ENCODE results near the gene CDKN2A. TPM values are rescaled to one million over a fixed set of nuclear protein-coding genes. Genes with fewer than 3 reads are reported as not detected.
"Not testable (repeated sequence)": the region's sequence is repeated elsewhere in the genome, so short reads cannot be mapped to it uniquely, and the experiment has no call there.

The CDKN2A gene
- total RNA-seq, 1 experiment from 2014 or later = 88.7 TPM

GRCh38 chr9:21961569-21961968 is 32.6 kb downstream of the CDKN2A start:
- Histone ChIP-seq H3K4me1 (ENCODE audit: low read length) (no peaks in the 10 kb centered on the region), H3K27ac (ENCODE audit: low read length) (no peak overlapping the region), H3K79me2 (ENCODE audit: low read length) (no peaks in the 10 kb centered on the region), H4K20me1 (ENCODE audit: insufficient read depth, low read depth, low read length) (no peaks in the 10 kb centered on the region), H3K4me2 (ENCODE audit: low read depth, low read length, poor library complexity, severe bottlenecking) (no peak overlapping the region), H3K36me3 (ENCODE audit: insufficient read depth, low read length) (no peaks in the 10 kb centered on the region; the same call in 1 of the 2 replicates), H3K9ac (ENCODE audit: low read length) (no peak overlapping the region), H2AFZ (ENCODE audit: low read length) (no peak overlapping the region), H3K9me2 (replicated peaks; ENCODE audit: insufficient read depth, low read length) (no peaks in the 10 kb centered on the region), H3K9me3 (ENCODE audit: low read length) (no peaks in the 10 kb centered on the region), H3K27me3 (ENCODE audit: low read length) (no peaks in the 10 kb centered on the region), H3K4me3 (ENCODE audit: low read length) (no peak overlapping the region)
- DNase-seq = peak; percentile 42

GRCh38 chr9:21959268-21959667 is 34.9 kb downstream of the CDKN2A start:
- not testable (repeated sequence) for H4K20me1 ChIP-seq (ENCODE audit: insufficient read depth, low read depth, low read length); H3K9me3 ChIP-seq (ENCODE audit: low read length); H3K4me1 ChIP-seq (ENCODE audit: low read length); DNase-seq; H3K9ac ChIP-seq (ENCODE audit: low read length); H3K79me2 ChIP-seq (ENCODE audit: low read length); H3K27me3 ChIP-seq (ENCODE audit: low read length); H3K27ac ChIP-seq (ENCODE audit: low read length); H3K4me3 ChIP-seq (ENCODE audit: low read length); H3K9me2 ChIP-seq (replicated peaks; ENCODE audit: insufficient read depth, low read length); H3K36me3 ChIP-seq (ENCODE audit: insufficient read depth, low read length); H2AFZ ChIP-seq (ENCODE audit: low read length); H3K4me2 ChIP-seq (ENCODE audit: low read depth, low read length, poor library complexity, severe bottlenecking)

- no peaks in the 10 kb centered on the region for H3K9me3 ChIP-seq (ENCODE audit: low read length)
- no peak overlapping the region for H3K9ac ChIP-seq (ENCODE audit: low read length)
- no peaks in the 10 kb centered on the region for H3K36me3 ChIP-seq (ENCODE audit: insufficient read depth, low read length)
- no peak overlapping the region for H3K27ac ChIP-seq (ENCODE audit: low read length)
- no peaks in the 10 kb centered on the region for H3K4me1 ChIP-seq (ENCODE audit: low read length)
- H3K9me2 ChIP-seq (replicated peaks; ENCODE audit: insufficient read depth, low read length) = no peaks in the 10 kb centered on the region
- DNase-seq = peak; percentile 36
- H3K4me2 ChIP-seq (ENCODE audit: low read depth, low read length, poor library complexity, severe bottlenecking) = no peak overlapping the region
- H2AFZ ChIP-seq (ENCODE audit: low read length) = no peak overlapping the region
- H3K4me3 ChIP-seq (ENCODE audit: low read length) = no peak overlapping the region
- H3K79me2 ChIP-seq (ENCODE audit: low read length) = no peaks in the 10 kb centered on the region
- H4K20me1 ChIP-seq (ENCODE audit: insufficient read depth, low read depth, low read length) = no peaks in the 10 kb centered on the region
- H3K27me3 ChIP-seq (ENCODE audit: low read length) = no peaks in the 10 kb centered on the region
Measured at GRCh38 chr9:21958833-21959232, 35.4 kb downstream of the CDKN2A start.

GRCh38 chr9:21945606-21946005 is 48.6 kb downstream of the CDKN2A start:
- H4K20me1 ChIP-seq (ENCODE audit: insufficient read depth, low read depth, low read length) = no peaks in the 10 kb centered on the region
- H3K79me2 ChIP-seq (ENCODE audit: low read length) = no peaks in the 10 kb centered on the region
- H3K36me3 ChIP-seq (ENCODE audit: insufficient read depth, low read length) = no peaks in the 10 kb centered on the region
- no peak overlapping the region for H3K4me3 ChIP-seq (ENCODE audit: low read length)
- no peak for DNase-seq
- no peak overlapping the region for H3K9ac ChIP-seq (ENCODE audit: low read length)
- peaks cover 5% of the 10 kb centered on the region; the same call in 1 of the 2 replicates for H3K4me1 ChIP-seq (ENCODE audit: low read length)
- H2AFZ ChIP-seq (ENCODE audit: low read length) = no peak overlapping the region
- no peaks in the 10 kb centered on the region for H3K9me2 ChIP-seq (replicated peaks; ENCODE audit: insufficient read depth, low read length)
- no peak overlapping the region for H3K27ac ChIP-seq (ENCODE audit: low read length)
- no peak overlapping the region for H3K4me2 ChIP-seq (ENCODE audit: low read depth, low read length, poor library complexity, severe bottlenecking)
- no peaks in the 10 kb centered on the region for H3K9me3 ChIP-seq (ENCODE audit: low read length)
- H3K27me3 ChIP-seq (ENCODE audit: low read length) = no peaks in the 10 kb centered on the region

GRCh38 chr9:21943464-21943863 is 50.7 kb downstream of the CDKN2A start:
- Histone ChIP-seq H3K36me3 (ENCODE audit: insufficient read depth, low read length) (no peaks in the 10 kb centered on the region), H3K9ac (ENCODE audit: low read length) (no peak overlapping the region), H3K4me3 (ENCODE audit: low read length) (no peak overlapping the region), H3K27me3 (ENCODE audit: low read length) (no peaks in the 10 kb centered on the region), H4K20me1 (ENCODE audit: insufficient read depth, low read depth, low read length) (no peaks in the 10 kb centered on the region), H3K27ac (ENCODE audit: low read length) (no peak overlapping the region), H3K79me2 (ENCODE audit: low read length) (no peaks in the 10 kb centered on the region), H2AFZ (ENCODE audit: low read length) (no peak overlapping the region), H3K9me2 (replicated peaks; ENCODE audit: insufficient read depth, low read length) (no peaks in the 10 kb centered on the region), H3K9me3 (ENCODE audit: low read length) (no peaks in the 10 kb centered on the region), H3K4me1 (ENCODE audit: low read length) (peaks cover 5% of the 10 kb centered on the region; the same call in 1 of the 2 replicates), H3K4me2 (ENCODE audit: low read depth, low read length, poor library complexity, severe bottlenecking) (no peak overlapping the region)
- DNase-seq = no peak

GRCh38 chr9:21941337-21941995 is 52.7 kb downstream of the CDKN2A start:
- no peak overlapping the region for H2AFZ ChIP-seq (ENCODE audit: low read length)
- no peak overlapping the region for H3K4me3 ChIP-seq (ENCODE audit: low read length)
- peaks cover 5% of the 10 kb centered on the region; the same call in 1 of the 2 replicates for H3K4me1 ChIP-seq (ENCODE audit: low read length)
- no peaks in the 10 kb centered on the region for H3K9me3 ChIP-seq (ENCODE audit: low read length)
- DNase-seq = no peak
- H3K9me2 ChIP-seq (replicated peaks; ENCODE audit: insufficient read depth, low read length) = no peaks in the 10 kb centered on the region
- H3K36me3 ChIP-seq (ENCODE audit: insufficient read depth, low read length) = no peaks in the 10 kb centered on the region
- no peak overlapping the region for H3K9ac ChIP-seq (ENCODE audit: low read length)
- H3K4me2 ChIP-seq (ENCODE audit: low read depth, low read length, poor library complexity, severe bottlenecking) = no peak overlapping the region
- H3K27me3 ChIP-seq (ENCODE audit: low read length) = no peaks in the 10 kb centered on the region
- H3K27ac ChIP-seq (ENCODE audit: low read length) = no peak overlapping the region
- H3K79me2 ChIP-seq (ENCODE audit: low read length) = no peaks in the 10 kb centered on the region
- no peaks in the 10 kb centered on the region for H4K20me1 ChIP-seq (ENCODE audit: insufficient read depth, low read depth, low read length)

- H3K9me3 ChIP-seq (ENCODE audit: low read length) = no peaks in the 10 kb centered on the region
- H3K27ac ChIP-seq (ENCODE audit: low read length) = no peak overlapping the region
- no peaks in the 10 kb centered on the region for H3K79me2 ChIP-seq (ENCODE audit: low read length)
- H3K4me3 ChIP-seq (ENCODE audit: low read length) = no peak overlapping the region
- no peaks in the 10 kb centered on the region for H3K9me2 ChIP-seq (replicated peaks; ENCODE audit: insufficient read depth, low read length)
- H3K9ac ChIP-seq (ENCODE audit: low read length) = no peak overlapping the region
- H3K4me1 ChIP-seq (ENCODE audit: low read length) = peaks cover 27% of the 10 kb centered on the region
- no peaks in the 10 kb centered on the region for H3K27me3 ChIP-seq (ENCODE audit: low read length)
- no peaks in the 10 kb centered on the region for H3K36me3 ChIP-seq (ENCODE audit: insufficient read depth, low read length)
- no peak overlapping the region for H3K4me2 ChIP-seq (ENCODE audit: low read depth, low read length, poor library complexity, severe bottlenecking)
- no peak for DNase-seq
- H4K20me1 ChIP-seq (ENCODE audit: insufficient read depth, low read depth, low read length) = no peaks in the 10 kb centered on the region
- H2AFZ ChIP-seq (ENCODE audit: low read length) = no peak overlapping the region
Measured at GRCh38 chr9:21936161-21936560, 58.0 kb downstream of the CDKN2A start.

- Histone ChIP-seq H3K27me3 (ENCODE audit: low read length) (no peaks in the 10 kb centered on the region), H3K4me3 (ENCODE audit: low read length) (no peak overlapping the region), H4K20me1 (ENCODE audit: insufficient read depth, low read depth, low read length) (no peaks in the 10 kb centered on the region), H2AFZ (ENCODE audit: low read length) (no peak overlapping the region), H3K36me3 (ENCODE audit: insufficient read depth, low read length) (no peaks in the 10 kb centered on the region), H3K79me2 (ENCODE audit: low read length) (no peaks in the 10 kb centered on the region), H3K4me1 (ENCODE audit: low read length) (peaks cover 27% of the 10 kb centered on the region), H3K9me3 (ENCODE audit: low read length) (no peaks in the 10 kb centered on the region), H3K27ac (ENCODE audit: low read length) (no peak overlapping the region), H3K9ac (ENCODE audit: low read length) (no peak overlapping the region), H3K4me2 (ENCODE audit: low read depth, low read length, poor library complexity, severe bottlenecking) (peak overlapping the region; percentile 44), H3K9me2 (replicated peaks; ENCODE audit: insufficient read depth, low read length) (no peaks in the 10 kb centered on the region)
- no peak for DNase-seq
Measured at GRCh38 chr9:21935631-21936030, 58.6 kb downstream of the CDKN2A start.

All from Karpas-422 (cell line).